WTC11 (cell line): ENCODE results near the gene CDH2.

ENCODE experiments used
- ARID4B ChIP-seq: sonication (generic); formaldehyde crosslinking; IDR thresholded peaks from 2 replicates; pipeline ENCODE4 v1.8.0; 2023; ENCODE audit warnings: missing genetic modification reagents, mild to moderate bottlenecking, borderline replicate concordance
- CTCF ChIP-seq: fragments of 200-600 bp; IDR thresholded peaks from 2 replicates; pipeline ENCODE4 v1.8.0; 2022; ENCODE audit warnings: antibody characterized with exemption
- JUN ChIP-seq: sonication (generic); formaldehyde crosslinking; IDR thresholded peaks from 2 replicates; pipeline ENCODE4 v1.8.0; 2023; ENCODE audit warnings: mild to moderate bottlenecking, missing genetic modification reagents
- MAX ChIP-seq: sonication (generic); formaldehyde crosslinking; IDR thresholded peaks from 2 replicates; pipeline ENCODE4 v1.8.0; 2022; ENCODE audit warnings: mild to moderate bottlenecking, missing genetic modification reagents
- STAT6 ChIP-seq: sonication (generic); formaldehyde crosslinking; conservative IDR thresholded peaks from 2 replicates; pipeline ENCODE4 v1.8.1; 2023; ENCODE audit warnings: mild to moderate bottlenecking, low read depth, missing genetic modification reagents, moderate library complexity
- TP53 ChIP-seq: sonication (generic); formaldehyde crosslinking; IDR thresholded peaks from 2 replicates; pipeline ENCODE4 v1.8.1; 2023; ENCODE audit warnings: mild to moderate bottlenecking, missing genetic modification reagents
- USF2 ChIP-seq: sonication (generic); formaldehyde crosslinking; IDR thresholded peaks from 2 replicates; pipeline ENCODE4 v1.8.1; 2023; ENCODE audit warnings: mild to moderate bottlenecking, missing genetic modification reagents, moderate library complexity
- ZNF232 ChIP-seq: sonication (generic); formaldehyde crosslinking; IDR thresholded peaks from 2 replicates; pipeline ENCODE4 v1.8.0; 2022; ENCODE audit warnings: mild to moderate bottlenecking, missing genetic modification reagents
- ZSCAN18 ChIP-seq: fragments of 250-450 bp; sonication (Bioruptor Pico); IDR thresholded peaks from 2 replicates; pipeline ENCODE4 v2.1.2; 2022; ENCODE audit warnings: mild to moderate bottlenecking, moderate library complexity

GRCh38 chr18:28063271-28063761 lies 113.6 kb downstream of the CDH2 start:
- TF ChIP-seq CTCF: no peak
- no peak for TF ChIP-seq ZNF232
- no peak for TF ChIP-seq ARID4B (CRISPR knock-in tag)
- no peak for TF ChIP-seq USF2 (CRISPR knock-in tag)
- TF ChIP-seq JUN (CRISPR knock-in tag): no peak
- no peak for TF ChIP-seq TP53 (CRISPR knock-in tag)
- TF ChIP-seq MAX (CRISPR knock-in tag): no peak
- no peak for TF ChIP-seq STAT6 (CRISPR knock-in tag)
- TF ChIP-seq ZSCAN18 (CRISPR knock-in tag): no peak
